Measurements from ENCODE around the gene DKC1. TPM values are rescaled to one million over a fixed set of nuclear protein-coding genes. Genes with fewer than 3 reads are reported as not detected.

The DKC1 gene
- total RNA-seq, 1 donor from 2014 or later, result 28.5 TPM

GRCh38 chrX:154799556-154800348, 37.1 kb downstream of the DKC1 start:
- DNase-seq (ENCODE audit: low spot score), result peak; percentile 7
- Mint-ChIP-seq H3K4me1 (ENCODE audit: unreplicated experiment) (peaks cover 26% of the 10 kb centered on the region), H3K36me3 (ENCODE audit: low read depth, unreplicated experiment) (no peaks in the 10 kb centered on the region), H3K9me3 (ENCODE audit: unreplicated experiment) (no peaks in the 10 kb centered on the region), H3K27ac (ENCODE audit: unreplicated experiment) (peak overlapping the region; percentile 61), H3K27me3 (ENCODE audit: unreplicated experiment) (peaks cover 4% of the 10 kb centered on the region), H3K4me3 (ENCODE audit: unreplicated experiment) (no peak overlapping the region)
- no peak for TF ChIP-seq CTCF (IDR thresholded peaks at IDR 0.05; ENCODE audit: unreplicated experiment)

GRCh38 chrX:154800478-154801210, 38.0 kb downstream of the DKC1 start:
- peak overlapping the region; percentile 15 for H3K27ac Mint-ChIP-seq (ENCODE audit: unreplicated experiment)
- no peaks in the 10 kb centered on the region for H3K36me3 Mint-ChIP-seq (ENCODE audit: low read depth, unreplicated experiment)
- H3K27me3 Mint-ChIP-seq (ENCODE audit: unreplicated experiment), result peaks cover 4% of the 10 kb centered on the region
- H3K4me3 Mint-ChIP-seq (ENCODE audit: unreplicated experiment), result no peak overlapping the region
- H3K9me3 Mint-ChIP-seq (ENCODE audit: unreplicated experiment), result no peaks in the 10 kb centered on the region
- TF ChIP-seq CTCF (IDR thresholded peaks at IDR 0.05; ENCODE audit: unreplicated experiment), result no peak
- H3K4me1 Mint-ChIP-seq (ENCODE audit: unreplicated experiment), result peaks cover 26% of the 10 kb centered on the region
- no peak for DNase-seq (ENCODE audit: low spot score)

- Mint-ChIP-seq H3K4me3 (ENCODE audit: unreplicated experiment) (no peak overlapping the region), H3K9me3 (ENCODE audit: unreplicated experiment) (no peaks in the 10 kb centered on the region), H3K27ac (ENCODE audit: unreplicated experiment) (no peak overlapping the region), H3K27me3 (ENCODE audit: unreplicated experiment) (peaks cover 4% of the 10 kb centered on the region), H3K36me3 (ENCODE audit: low read depth, unreplicated experiment) (no peaks in the 10 kb centered on the region), H3K4me1 (ENCODE audit: unreplicated experiment) (peaks cover 26% of the 10 kb centered on the region)
- TF ChIP-seq CTCF (IDR thresholded peaks at IDR 0.05; ENCODE audit: unreplicated experiment), result no peak
- no peak for DNase-seq (ENCODE audit: low spot score)
These were observed 40.3 kb downstream of the DKC1 start for GRCh38 chrX:154802947-154803346.

GRCh38 chrX:154804261-154804956, 41.7 kb downstream of the DKC1 start:
- no peak overlapping the region for H3K27ac Mint-ChIP-seq (ENCODE audit: unreplicated experiment)
- TF ChIP-seq CTCF (IDR thresholded peaks at IDR 0.05; ENCODE audit: unreplicated experiment), result no peak
- peaks cover 23% of the 10 kb centered on the region for H3K4me1 Mint-ChIP-seq (ENCODE audit: unreplicated experiment)
- H3K36me3 Mint-ChIP-seq (ENCODE audit: low read depth, unreplicated experiment), result no peaks in the 10 kb centered on the region
- H3K27me3 Mint-ChIP-seq (ENCODE audit: unreplicated experiment), result peaks cover 4% of the 10 kb centered on the region
- peak overlapping the region; percentile 68 for H3K4me3 Mint-ChIP-seq (ENCODE audit: unreplicated experiment)
- H3K9me3 Mint-ChIP-seq (ENCODE audit: unreplicated experiment), result no peaks in the 10 kb centered on the region
- no peak for DNase-seq (ENCODE audit: low spot score)
